ENCODE data around the gene POU4F2.

Gene POU4F2

DNA sequence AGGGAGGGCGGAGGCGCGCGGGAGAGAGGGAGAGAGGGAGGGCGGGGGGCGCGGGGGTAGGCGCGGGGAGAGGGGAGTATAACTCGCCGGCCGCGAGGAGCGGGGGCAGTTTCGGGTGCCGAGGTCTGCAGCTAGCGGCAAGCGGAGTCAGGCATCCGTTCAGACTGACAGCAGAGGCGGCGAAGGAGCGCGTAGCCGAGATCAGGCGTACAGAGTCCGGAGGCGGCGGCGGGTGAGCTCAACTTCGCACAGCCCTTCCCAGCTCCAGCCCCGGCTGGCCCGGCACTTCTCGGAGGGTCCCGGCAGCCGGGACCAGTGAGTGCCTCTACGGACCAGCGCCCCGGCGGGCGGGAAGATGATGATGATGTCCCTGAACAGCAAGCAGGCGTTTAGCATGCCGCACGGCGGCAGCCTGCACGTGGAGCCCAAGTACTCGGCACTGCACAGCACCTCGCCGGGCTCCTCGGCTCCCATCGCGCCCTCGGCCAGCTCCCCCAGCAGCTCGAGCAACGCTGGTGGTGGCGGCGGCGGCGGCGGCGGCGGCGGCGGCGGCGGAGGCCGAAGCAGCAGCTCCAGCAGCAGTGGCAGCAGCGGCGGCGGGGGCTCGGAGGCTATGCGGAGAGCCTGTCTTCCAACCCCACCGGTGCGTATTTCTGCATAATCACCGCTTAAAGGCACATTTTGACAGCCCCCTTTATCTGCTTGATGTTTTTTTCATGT, at the start of gene POU4F2:
Gene POU4F2 (plus strand): TSS at position 108 of the 720 bp plus-strand sequence. CDS start 248 bp downstream, at position 356.
- DNase-seq, result no peak

DNA sequence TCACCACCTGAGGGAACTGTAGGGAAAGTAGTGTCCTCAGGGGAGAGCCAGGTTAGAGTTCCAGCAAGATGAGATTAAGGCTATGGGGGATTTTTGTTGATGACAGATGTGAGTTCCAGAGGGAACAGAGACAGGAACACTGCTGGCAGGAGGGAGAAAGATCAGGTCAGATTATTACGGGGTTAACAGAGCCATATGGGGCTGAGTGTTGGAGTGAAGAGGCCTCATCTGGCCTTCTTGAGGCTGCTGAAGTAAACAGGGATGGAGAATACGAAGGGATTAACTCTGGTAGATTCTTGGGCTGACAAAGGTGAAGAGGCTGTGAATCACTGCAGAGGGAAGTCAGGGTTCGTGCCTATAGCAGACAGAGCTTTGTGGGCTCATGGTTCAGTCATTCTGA, 47.9 kb upstream of the POU4F2 start:
- no peak for DNase-seq

DNA sequence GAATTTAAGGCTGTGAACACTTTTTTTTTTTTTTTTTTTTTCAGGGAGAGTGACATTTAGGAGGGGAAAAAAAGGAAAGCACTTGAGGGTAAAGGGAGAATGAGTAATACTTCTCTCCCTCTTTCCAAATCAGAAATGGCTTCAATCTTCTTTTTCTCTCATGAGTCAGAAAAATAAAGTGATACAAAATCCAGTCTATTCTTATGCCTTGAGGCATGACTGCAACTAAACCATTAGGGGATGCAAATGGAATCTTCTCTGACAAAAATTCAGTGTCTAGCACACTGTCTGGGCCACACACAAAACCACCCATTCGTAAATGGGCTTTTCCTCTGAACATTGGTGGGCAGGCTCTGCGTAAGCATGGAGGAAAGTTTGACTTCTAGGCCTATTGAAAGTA, 46.7 kb upstream of the POU4F2 start:
- no peak for DNase-seq

- no peak for DNase-seq
Measured at GRCh38 chr4:146632770-146633470, 5.8 kb upstream of the POU4F2 start.

- DNase-seq, result no peak
Measured at GRCh38 chr4:146633471-146633800, 5.3 kb upstream of the POU4F2 start.

- DNase-seq, result no peak
Measured at GRCh38 chr4:146634825-146635224, 3.9 kb upstream of the POU4F2 start.

DNA sequence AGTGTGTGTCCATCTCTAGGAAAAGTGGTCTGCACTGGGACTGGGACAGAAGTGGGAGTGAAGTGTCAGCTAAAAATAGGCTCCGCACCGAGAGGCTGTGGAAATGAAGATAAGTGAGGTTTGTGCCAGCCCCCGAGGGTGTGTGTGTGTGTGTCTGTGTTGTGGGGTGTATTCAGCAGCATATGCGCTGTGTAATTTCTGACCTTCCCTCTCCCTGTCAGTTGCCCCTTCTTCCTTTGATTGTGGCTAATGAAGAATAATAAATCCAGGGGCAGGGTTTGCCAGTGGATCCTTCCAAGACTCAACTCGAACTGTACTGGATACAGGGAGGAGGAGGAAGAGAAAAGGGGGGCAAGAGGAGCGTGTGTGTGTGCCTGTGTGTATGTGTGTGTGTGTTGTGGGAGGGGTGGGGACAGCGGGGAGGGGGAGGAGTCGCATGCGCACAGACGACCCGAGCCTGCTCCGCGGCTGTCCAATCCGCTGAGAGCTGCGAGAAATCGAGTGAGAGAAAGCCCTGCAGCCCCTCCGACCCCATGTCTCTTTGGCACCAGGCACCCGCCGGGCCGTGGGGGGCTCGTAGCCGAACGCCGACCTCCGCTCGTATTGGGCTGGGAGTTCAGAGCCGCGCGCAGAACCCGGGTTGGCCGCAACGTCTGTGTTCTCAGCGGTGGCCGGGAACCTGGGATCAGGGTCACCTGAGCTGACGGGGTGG, 916 bp upstream of the POU4F2 start:
- no peak for DNase-seq

DNA sequence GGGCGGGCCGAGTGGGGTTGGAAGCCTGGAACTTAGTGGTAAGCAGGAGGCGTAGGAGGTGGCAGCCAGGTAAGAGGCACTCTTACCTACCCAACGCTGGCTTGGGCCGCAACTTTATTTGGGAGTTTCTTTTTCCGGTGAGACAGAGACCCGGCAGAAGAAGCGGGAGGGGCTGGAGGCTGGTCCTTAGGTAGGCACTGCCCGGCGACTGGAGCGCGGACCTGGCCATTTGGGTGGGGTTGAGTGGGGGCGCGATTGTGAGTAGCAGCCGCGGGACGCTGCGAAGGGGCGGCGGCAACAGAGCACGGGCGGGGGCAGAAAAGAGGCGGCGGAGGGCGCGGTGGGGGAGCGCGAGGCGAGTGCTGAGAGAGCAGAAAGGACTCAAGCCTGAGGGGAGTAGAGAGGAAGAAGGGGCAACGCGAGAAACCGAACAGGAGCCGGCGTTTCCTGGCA, 334 bp upstream of the POU4F2 start:
- no peak for DNase-seq

DNA sequence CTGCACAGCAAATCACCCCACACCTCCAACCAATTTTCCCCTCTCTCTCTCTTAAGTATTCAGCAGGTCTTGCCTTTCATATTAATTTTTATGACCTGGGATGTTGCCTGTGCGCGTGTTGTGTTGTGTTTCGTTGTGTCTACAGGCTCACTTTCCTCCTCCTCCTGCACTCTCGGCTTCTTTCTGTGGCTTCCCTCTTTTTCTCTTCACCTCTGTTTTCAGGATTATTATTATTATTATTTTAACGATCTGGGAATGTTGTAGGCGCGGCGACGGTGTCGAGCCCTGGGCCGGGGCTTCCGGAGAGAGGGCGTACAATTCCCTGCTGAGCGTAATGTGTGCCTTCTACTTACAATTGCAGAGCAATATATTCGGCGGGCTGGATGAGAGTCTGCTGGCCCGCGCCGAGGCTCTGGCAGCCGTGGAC, 826 bp downstream of the POU4F2 start:
- DNase-seq, result no peak

GRCh38 chr4:146640021-146640464, 1.4 kb downstream of the POU4F2 start:
- DNase-seq, result no peak

DNA sequence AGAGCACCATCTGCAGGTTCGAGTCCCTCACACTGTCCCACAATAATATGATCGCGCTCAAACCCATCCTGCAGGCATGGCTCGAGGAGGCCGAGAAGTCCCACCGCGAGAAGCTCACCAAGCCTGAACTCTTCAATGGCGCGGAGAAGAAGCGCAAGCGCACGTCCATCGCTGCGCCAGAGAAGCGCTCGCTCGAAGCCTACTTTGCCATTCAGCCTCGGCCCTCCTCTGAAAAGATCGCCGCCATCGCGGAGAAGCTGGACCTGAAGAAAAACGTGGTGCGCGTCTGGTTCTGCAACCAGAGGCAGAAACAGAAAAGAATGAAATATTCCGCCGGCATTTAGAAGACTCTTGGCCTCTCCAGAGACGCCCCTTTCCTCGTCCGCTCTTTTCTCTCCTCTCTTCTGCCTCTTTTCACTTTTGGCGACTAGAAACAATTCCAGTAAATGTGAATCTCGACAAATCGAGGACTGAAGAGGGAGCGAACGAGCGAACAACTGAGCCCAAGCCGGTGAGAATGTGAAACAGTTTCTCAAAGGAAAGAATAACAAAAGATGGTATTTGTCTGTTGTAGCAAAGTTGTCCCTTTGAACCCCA, 1.9 kb downstream of the POU4F2 start:
- DNase-seq, result no peak

DNA sequence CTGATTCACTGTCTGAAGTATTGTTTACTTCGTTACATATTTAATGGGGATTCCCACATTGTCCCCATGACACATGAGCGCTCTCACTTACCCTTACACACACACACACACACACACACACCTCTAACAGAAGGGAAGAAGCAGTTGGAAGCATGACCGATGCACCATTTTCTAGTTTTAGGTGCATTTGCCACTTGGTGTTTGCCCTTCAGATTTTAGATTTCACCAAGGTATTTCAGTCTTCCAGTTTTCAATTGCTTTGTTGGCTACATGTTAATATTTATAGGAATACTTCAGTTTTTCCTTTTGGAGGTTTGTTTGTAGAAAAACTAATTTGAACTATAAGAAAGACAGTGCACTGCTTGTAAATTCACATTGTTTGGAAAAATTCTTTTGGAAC, 3.1 kb downstream of the POU4F2 start:
- DNase-seq, result no peak

- peak; percentile 45 to 51 for DNase-seq
Measured at GRCh38 chr4:146643812-146644401, 5.2 kb downstream of the POU4F2 start.

DNA sequence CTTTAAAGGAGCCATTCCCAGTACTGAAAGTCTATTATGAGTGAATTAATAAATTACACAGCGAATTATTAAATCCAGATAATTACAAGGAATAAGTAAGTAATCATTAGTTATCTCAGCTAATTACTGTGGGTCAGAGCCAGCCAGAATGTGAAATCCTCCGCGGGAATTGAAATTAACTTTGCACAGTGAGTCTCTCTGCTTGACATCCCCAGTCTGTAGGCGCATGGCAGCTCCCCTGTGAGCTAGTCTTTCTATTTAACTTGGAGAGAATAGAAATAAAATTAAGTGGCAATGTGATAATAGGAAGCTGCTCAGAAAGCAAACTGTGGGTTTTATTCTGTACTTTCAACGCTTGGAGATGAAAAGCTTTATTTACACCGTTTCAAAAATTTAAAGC, 7.2 kb downstream of the POU4F2 start:
- DNase-seq, result no peak

GRCh38 chr4:146646593-146647325, 8.1 kb downstream of the POU4F2 start:
- no peak for DNase-seq

- no peak for DNase-seq
Measured at GRCh38 chr4:146647615-146648460, 9.1 kb downstream of the POU4F2 start.

GRCh38 chr4:146648461-146648783, 9.7 kb downstream of the POU4F2 start:
- DNase-seq, result no peak

DNA sequence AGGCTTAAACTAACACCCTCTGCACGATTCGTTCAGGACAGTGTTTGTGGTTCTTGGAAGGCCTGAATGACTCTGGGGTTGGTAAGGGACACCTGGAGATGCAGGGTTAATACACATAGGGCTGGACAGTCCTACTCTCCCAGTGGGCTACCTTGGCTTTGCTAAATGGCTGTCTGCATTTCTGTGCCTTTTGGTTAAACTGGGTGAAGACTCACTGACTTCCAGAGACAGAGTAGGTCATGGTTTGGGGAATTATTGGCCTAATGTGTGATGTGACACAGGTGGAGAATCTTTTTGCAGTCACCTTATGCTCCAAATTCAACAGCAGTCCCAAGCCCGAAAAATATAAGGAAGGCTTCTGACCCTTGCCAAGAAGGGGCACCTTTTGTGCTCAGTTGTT, 10.5 kb downstream of the POU4F2 start:
- DNase-seq, result no peak

- no peak for DNase-seq
Measured at GRCh38 chr4:146650034-146650433, 11.3 kb downstream of the POU4F2 start.

- DNase-seq, result peak in 1 of 2 experiments; percentile 27
Measured at GRCh38 chr4:146654687-146655520, 16.2 kb downstream of the POU4F2 start.

DNA sequence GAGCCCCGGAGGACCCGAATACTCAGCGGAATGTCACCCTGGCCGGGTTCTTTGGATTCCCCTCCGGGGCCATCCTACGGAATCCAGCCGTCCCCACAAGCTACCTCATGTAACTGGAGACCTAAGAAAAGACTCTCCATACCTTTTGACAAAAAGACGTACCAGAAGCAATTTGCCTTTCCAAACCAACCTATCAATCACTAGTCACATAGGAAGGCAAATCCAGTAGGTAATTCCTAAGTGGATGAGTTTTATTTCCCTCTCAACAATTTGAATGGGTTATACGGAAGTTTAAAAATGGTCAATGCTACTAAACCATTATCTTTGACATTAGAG, 16.8 kb downstream of the POU4F2 start:
- no peak for DNase-seq

All from Kasumi-1 (cell line).